ENCODE measurements around the gene GARS1. TPM values are rescaled to one million over a fixed set of nuclear protein-coding genes. Genes with fewer than 3 reads are reported as not detected.
"Not testable (repeated sequence)": the region's sequence is repeated elsewhere in the genome, so short reads cannot be mapped to it uniquely, and the experiment has no call there.

Gene GARS1
- total and polyA plus RNA-seq, 5 experiments from 2014 or later: 64.4 to 130 (median 102) TPM

GRCh38 chr7:30561389-30561788 lies 33.3 kb upstream of the GARS1 start:
- H3K9me3 Mint-ChIP-seq: no peaks in the 10 kb centered on the region
- ATAC-seq (no peak), DNase-seq (no peak)
- H3K27me3 Mint-ChIP-seq: no peaks in the 10 kb centered on the region
- no peak overlapping the region for H3K27ac Mint-ChIP-seq
- peaks cover 0 to 2% (median 0%) of the 10 kb centered on the region in 4 donors for H3K4me1 Mint-ChIP-seq
- H3K4me3 Mint-ChIP-seq: no peak overlapping the region
- peaks cover 0 to 40% (median 14%) of the 10 kb centered on the region in 3 donors for H3K36me3 Mint-ChIP-seq
- POLR2A ChIA-PET: no interaction called here

DNA sequence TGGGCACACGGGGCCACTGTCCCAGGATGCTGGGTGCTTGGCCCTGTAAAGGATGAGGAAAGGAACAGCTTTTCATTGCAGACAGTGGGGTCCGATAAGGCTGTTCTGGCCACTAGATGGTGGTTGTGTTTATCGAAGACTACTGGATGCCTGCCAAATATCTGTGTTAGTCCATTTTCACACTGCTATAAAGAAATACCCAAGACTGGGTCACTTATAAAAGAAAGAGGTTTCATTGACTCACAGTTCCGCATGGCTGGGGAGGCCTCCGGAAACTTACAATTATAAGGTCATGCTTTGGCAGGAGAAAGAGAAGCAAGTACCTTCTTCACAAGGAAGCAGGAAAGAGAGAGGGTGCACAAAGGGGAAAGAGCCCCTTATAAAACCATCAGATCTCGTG lies 32.2 kb upstream of the GARS1 start:
- DNase-seq: no peak
- ATAC-seq: no peak
- H3K4me1 Mint-ChIP-seq: peaks cover 0 to 2% (median 0%) of the 10 kb centered on the region in 4 donors
- H3K27ac Mint-ChIP-seq: no peak overlapping the region
- no peaks in the 10 kb centered on the region for H3K9me3 Mint-ChIP-seq
- H3K4me3 Mint-ChIP-seq: no peak overlapping the region
- POLR2A ChIA-PET: interaction anchor here (0.7 kb wide), 1 partner anchor 256 kb away, joined by 4 read pairs; no protein-coding TSS in a partner anchor
- no peaks in the 10 kb centered on the region for H3K27me3 Mint-ChIP-seq
- peaks cover 0 to 50% (median 16%) of the 10 kb centered on the region in 3 donors for H3K36me3 Mint-ChIP-seq

DNA sequence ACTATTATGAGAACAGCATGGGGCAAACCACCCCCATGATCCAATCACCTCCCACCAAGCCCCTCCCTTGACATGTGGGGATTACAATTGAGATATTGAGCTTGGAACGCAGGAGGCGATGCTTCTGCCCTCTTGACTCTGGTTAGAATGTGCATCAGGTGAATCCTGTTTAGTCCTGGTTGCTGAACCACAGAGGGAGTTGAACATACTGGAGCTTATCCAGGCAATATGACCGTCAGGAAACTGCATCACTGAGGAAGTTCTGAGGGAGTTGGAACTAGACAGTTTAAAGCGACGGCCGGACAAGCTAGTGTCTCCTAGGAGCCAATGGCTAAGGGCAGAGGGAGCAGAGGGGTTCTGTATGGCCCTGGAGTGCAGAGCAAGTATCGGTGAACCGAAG lies 31.8 kb upstream of the GARS1 start:
- DNase-seq: no peak
- Mint-ChIP-seq H3K27me3 (no peaks in the 10 kb centered on the region), H3K27ac (peak overlapping the region in 1 of 10 donors; percentile 22), H3K4me1 (peaks cover 0 to 2% (median 0%) of the 10 kb centered on the region in 4 donors), H3K4me3 (no peak overlapping the region), H3K9me3 (no peaks in the 10 kb centered on the region), H3K36me3 (peaks cover 0 to 54% (median 16%) of the 10 kb centered on the region in 3 donors)
- no peak for ATAC-seq
- POLR2A ChIA-PET: interaction anchor here (0.7 kb wide), 1 partner anchor 256 kb away, joined by 4 read pairs; no protein-coding TSS in a partner anchor

DNA sequence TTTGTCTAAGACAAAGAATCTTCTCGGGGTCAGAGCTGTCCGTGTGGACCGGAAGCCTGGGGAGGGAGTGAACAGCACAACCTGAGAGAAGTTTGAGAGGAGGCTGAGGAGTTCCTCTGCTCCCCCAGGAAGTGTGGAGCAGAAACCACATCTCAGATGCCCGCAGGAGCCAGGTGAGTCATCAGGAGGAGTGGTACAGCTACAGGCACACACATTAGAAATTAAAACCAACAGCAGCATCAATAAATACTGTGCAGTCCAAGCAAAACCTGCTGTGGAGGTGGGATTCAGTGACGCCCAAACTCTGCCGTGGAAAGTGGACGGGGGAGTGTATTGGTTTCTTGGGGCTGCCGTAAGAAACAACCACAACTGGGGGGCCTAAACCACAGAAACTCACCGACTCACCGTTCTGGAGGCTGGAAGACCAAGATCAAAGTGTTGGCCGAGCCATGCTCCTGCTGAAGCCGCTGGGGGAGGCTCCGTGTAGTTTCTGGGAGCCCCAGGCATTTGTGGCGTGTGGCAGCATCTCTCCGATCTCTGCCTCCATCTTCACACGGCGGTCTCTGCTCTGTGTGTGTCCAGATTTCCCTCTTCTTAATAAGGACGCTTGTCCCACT lies 31.2 kb upstream of the GARS1 start:
- Mint-ChIP-seq H3K27me3 (no peaks in the 10 kb centered on the region), H3K36me3 (peaks cover 0 to 59% (median 16%) of the 10 kb centered on the region in 3 donors), H3K4me3 (no peak overlapping the region), H3K4me1 (peaks cover 0 to 2% (median 0%) of the 10 kb centered on the region in 4 donors), H3K9me3 (no peaks in the 10 kb centered on the region), H3K27ac (peak overlapping the region in 1 of 10 donors; percentile 22)
- POLR2A ChIA-PET: interaction anchor here (0.6 kb wide), 1 partner anchor 43 kb away, joined by 5 read pairs; no protein-coding TSS in a partner anchor
- DNase-seq: no peak
- no peak for ATAC-seq

DNA sequence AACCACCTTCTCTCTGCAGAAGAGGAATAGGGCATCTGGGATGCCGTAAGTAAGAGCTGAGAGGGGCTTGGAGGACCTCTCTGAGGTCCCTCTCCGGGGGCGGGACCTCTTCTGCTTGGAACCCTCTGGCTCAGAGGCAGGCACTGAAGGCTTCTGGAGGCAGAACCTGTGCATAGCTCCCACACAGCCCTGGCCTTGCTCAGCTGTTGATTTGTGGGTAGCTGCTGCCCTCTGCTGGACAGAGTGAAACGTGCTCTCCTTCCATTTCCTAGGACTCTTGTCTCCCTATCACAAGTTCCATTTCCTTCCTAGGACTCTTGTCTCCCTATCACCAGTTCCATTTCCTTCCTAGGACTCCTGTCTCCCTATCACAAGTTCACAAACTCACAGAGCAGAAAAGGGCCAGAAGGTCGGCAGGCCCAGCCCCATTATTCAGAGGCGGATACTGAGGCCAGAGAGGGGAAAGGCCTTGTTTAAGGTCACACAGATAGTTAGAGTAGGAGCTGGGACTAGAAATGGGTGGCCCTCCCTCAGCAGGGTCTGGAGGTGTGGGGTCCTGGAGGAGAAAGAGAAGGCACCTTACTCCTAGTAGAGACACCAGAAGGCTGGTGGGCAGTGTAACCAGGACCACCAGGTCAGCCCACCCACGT lies 30.3 kb upstream of the GARS1 start:
- Mint-ChIP-seq H3K36me3 (peaks cover 0 to 68% (median 16%) of the 10 kb centered on the region in 3 donors), H3K27me3 (no peaks in the 10 kb centered on the region), H3K27ac (peak overlapping the region in 2 of 10 donors; percentile 41 to 65), H3K9me3 (no peaks in the 10 kb centered on the region), H3K4me3 (no peak overlapping the region), H3K4me1 (peaks cover 0 to 2% (median 0%) of the 10 kb centered on the region in 4 donors)
- ATAC-seq (peak; percentile 87 to 96), DNase-seq (peak; percentile 58 to 86 (median 71))
- POLR2A ChIA-PET: no interaction called here

GRCh38 chr7:30566596-30566995 lies 28.1 kb upstream of the GARS1 start:
- Mint-ChIP-seq H3K27ac (peak overlapping the region in 5 of 10 donors; percentile 11 to 72 (median 48)), H3K9me3 (peaks cover 0 to 6% (median 0%) of the 10 kb centered on the region in 9 donors), H3K27me3 (no peaks in the 10 kb centered on the region), H3K4me3 (no peak overlapping the region), H3K4me1 (peaks cover 0 to 2% (median 0%) of the 10 kb centered on the region in 4 donors), H3K36me3 (peaks cover 6 to 70% (median 18%) of the 10 kb centered on the region in 3 donors)
- DNase-seq (no peak), ATAC-seq (no peak)
- POLR2A ChIA-PET: no interaction called here

- peak overlapping the region in 4 of 10 donors; percentile 15 to 59 (median 38) for H3K27ac Mint-ChIP-seq
- H3K9me3 Mint-ChIP-seq: peaks cover 0 to 6% (median 0%) of the 10 kb centered on the region in 9 donors
- peaks cover 6 to 66% (median 15%) of the 10 kb centered on the region in 3 donors for H3K36me3 Mint-ChIP-seq
These were observed 27.6 kb upstream of the GARS1 start for GRCh38 chr7:30567081-30567480.

DNA sequence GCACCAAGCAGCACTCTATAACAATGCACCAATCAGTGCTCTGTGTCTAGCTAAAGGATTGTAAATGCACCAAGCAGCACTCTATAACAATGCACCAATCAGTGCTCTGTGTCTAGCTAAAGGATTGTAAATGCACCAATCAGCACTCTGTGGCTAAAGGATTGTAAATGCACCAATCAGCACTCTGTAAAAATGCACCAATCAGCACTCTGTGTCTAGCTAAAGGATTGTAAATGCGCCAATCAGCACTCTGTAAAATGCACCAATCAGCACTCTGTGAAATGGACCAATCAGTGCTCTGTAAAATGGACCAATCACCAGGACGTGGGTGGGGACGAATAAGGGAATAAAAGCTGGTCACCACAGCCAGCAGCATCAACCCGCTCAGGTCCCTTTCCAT lies 24.4 kb upstream of the GARS1 start:
- H3K9me3 Mint-ChIP-seq, DNase-seq, H3K4me3 Mint-ChIP-seq, POLR2A ChIA-PET, ATAC-seq, H3K27me3 Mint-ChIP-seq, H3K4me1 Mint-ChIP-seq, H3K27ac Mint-ChIP-seq: not testable (repeated sequence)
- H3K36me3 Mint-ChIP-seq: peaks cover 6 to 54% (median 18%) of the 10 kb centered on the region in 3 donors

More at GRCh38 chr7:30567081-30567480, 27.6 kb upstream of the GARS1 start:
- no peaks in the 10 kb centered on the region for H3K27me3 Mint-ChIP-seq
- POLR2A ChIA-PET: no interaction called here
- H3K4me3 Mint-ChIP-seq: no peak overlapping the region
- DNase-seq: no peak
- H3K4me1 Mint-ChIP-seq: peaks cover 0 to 2% (median 0%) of the 10 kb centered on the region in 4 donors
- no peak for ATAC-seq

DNA sequence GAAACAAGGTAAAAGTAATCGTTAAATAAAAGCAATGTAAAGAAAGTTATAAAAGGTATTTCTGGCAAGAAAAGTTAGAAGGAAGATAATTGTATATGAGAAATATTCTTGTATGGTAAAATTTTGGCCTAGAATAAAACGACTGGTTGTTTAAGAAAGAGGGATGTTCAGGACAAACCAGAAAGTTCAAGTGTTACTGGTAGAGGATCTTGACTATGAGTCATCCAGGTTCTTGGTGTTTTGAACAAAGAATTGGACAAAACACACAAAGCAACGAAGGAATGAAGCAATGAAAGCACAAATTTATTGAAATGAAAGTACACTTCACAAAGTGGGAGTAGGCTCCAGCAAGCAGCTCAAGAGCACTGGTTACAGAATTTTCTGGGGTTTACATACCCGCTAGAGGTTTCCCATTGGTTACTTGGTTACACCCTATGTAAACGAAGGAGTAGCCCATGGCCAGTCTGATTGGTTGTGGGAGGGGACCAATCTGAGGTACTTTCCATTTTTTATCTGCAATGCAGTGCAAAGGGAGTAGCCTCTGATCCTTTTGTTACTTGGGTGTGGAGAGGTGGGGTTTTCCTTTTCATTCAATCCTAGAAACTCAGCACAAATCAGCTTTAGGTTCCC lies 22.4 kb upstream of the GARS1 start:
- H3K4me3 Mint-ChIP-seq: no peak overlapping the region
- H3K36me3 Mint-ChIP-seq: peaks cover 14 to 52% (median 24%) of the 10 kb centered on the region in 3 donors
- POLR2A ChIA-PET: no interaction called here
- H3K9me3 Mint-ChIP-seq: peaks cover 0 to 6% (median 0%) of the 10 kb centered on the region in 9 donors
- no peaks in the 10 kb centered on the region for H3K27me3 Mint-ChIP-seq
- H3K27ac Mint-ChIP-seq: peak overlapping the region in 1 of 10 donors; percentile 46
- ATAC-seq (no peak), DNase-seq (no peak)
- no peaks in the 10 kb centered on the region for H3K4me1 Mint-ChIP-seq

GRCh38 chr7:30575910-30576309 lies 18.8 kb upstream of the GARS1 start:
- peaks cover 0 to 7% (median 3%) of the 10 kb centered on the region in 4 donors for H3K4me1 Mint-ChIP-seq
- peaks cover 14 to 57% (median 29%) of the 10 kb centered on the region in 3 donors for H3K36me3 Mint-ChIP-seq
- H3K9me3 Mint-ChIP-seq: peaks cover 0 to 1% (median 0%) of the 10 kb centered on the region in 9 donors
- POLR2A ChIA-PET: no interaction called here
- ATAC-seq (no peak), DNase-seq (no peak)
- H3K27me3 Mint-ChIP-seq: no peaks in the 10 kb centered on the region
- peak overlapping the region in 3 of 10 donors; percentile 10 to 30 (median 27) for H3K27ac Mint-ChIP-seq
- no peak overlapping the region for H3K4me3 Mint-ChIP-seq

GRCh38 chr7:30583181-30583580 lies 11.5 kb upstream of the GARS1 start:
- POLR2A ChIA-PET: no interaction called here
- peaks cover 5 to 67% (median 48%) of the 10 kb centered on the region in 3 donors for H3K36me3 Mint-ChIP-seq
- no peaks in the 10 kb centered on the region for H3K27me3 Mint-ChIP-seq
- ATAC-seq: no peak
- no peak overlapping the region for H3K4me3 Mint-ChIP-seq
- peaks cover 0 to 1% (median 0%) of the 10 kb centered on the region in 9 donors for H3K9me3 Mint-ChIP-seq
- DNase-seq: no peak
- peaks cover 0 to 16% (median 8%) of the 10 kb centered on the region in 4 donors for H3K4me1 Mint-ChIP-seq
- no peak overlapping the region for H3K27ac Mint-ChIP-seq

DNA sequence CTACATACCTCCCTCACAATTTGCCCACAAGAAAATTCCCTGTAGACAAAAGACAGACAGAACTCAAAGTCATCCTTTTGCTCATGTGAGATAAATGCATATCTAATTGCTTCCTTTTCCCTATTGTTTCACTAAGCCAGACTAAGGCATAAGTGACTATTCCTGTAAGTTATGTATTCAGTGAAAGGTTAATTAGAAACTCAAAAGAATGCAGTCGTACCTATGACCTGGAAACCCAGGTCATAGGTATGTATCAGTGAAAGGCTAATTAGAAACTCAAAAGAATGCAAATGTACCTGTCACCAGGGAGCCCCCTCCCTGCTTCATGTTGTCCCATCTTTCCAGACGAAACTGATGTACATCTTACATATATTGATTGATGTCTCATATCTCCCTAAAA lies 10.3 kb upstream of the GARS1 start:
- ATAC-seq (no peak), DNase-seq (no peak)
- H3K27me3 Mint-ChIP-seq: no peaks in the 10 kb centered on the region
- H3K36me3 Mint-ChIP-seq: peaks cover 5 to 57% (median 48%) of the 10 kb centered on the region in 3 donors
- H3K9me3 Mint-ChIP-seq: peaks cover 0 to 1% (median 0%) of the 10 kb centered on the region in 9 donors
- POLR2A ChIA-PET: interaction anchor here (0.6 kb wide), 1 partner anchor 475 kb away, joined by 5 read pairs; no protein-coding TSS in a partner anchor
- no peak overlapping the region for H3K27ac Mint-ChIP-seq
- H3K4me1 Mint-ChIP-seq: peaks cover 8 to 22% (median 12%) of the 10 kb centered on the region in 4 donors
- no peak overlapping the region for H3K4me3 Mint-ChIP-seq

Measured in naive thymus-derived CD8-positive, alpha-beta T cell (primary cell).